Kidney (tissue), 14 donors: ENCODE results near the gene FAM107A. TPM values are rescaled to one million over a fixed set of nuclear protein-coding genes. Genes with fewer than 3 reads are reported as not detected.

Source experiments
- DNase-seq, 5 donors: peaks; one replicate each; pipeline ENCODE4 v3.0.0-alpha.2; 2013 to 2020
- FAIRE-seq: peaks from 2 replicates; lab custom pipeline; 2012; peaks lifted over from hg19 to GRCh38; lab: Jason Lieb, UNC
- H3K27ac ChIP-seq, 2 donors: one replicate each; pipeline ENCODE4 v1.7.0; 2013; ENCODE audit warnings: low read depth in 2 of 2, low read length in 2 of 2, inconsistent platforms in 1 of 2
- H3K27me3 ChIP-seq: one replicate; pipeline ENCODE4 v1.7.1; 2013; ENCODE audit warnings: low read length, inconsistent platforms; ENCODE audit not compliant: control insufficient read depth, insufficient read depth
- H3K36me3 ChIP-seq, 3 donors: one replicate each; pipeline versions ENCODE4 v1.7.0 to v1.7.1; 2013; ENCODE audit warnings: low read length in 3 of 3, control low read depth in 1 of 3, inconsistent platforms in 1 of 3; ENCODE audit not compliant: insufficient read depth in 3 of 3, control insufficient read depth in 2 of 3
- H3K4me1 ChIP-seq, 3 donors: one replicate each; pipeline versions ENCODE4 v1.7.0 to v1.7.1; 2013; ENCODE audit warnings: low read length in 3 of 3, inconsistent platforms in 1 of 3, low read depth in 1 of 3; ENCODE audit not compliant: control insufficient read depth in 2 of 3, insufficient read depth in 2 of 3
- H3K4me3 ChIP-seq, 3 donors: one replicate each; pipeline versions ENCODE4 v1.7.0 to v1.8.1; 2013; ENCODE audit warnings: low read length in 3 of 3, control low read depth in 1 of 3, inconsistent platforms in 1 of 3
- H3K9ac ChIP-seq, 3 donors: one replicate each; pipeline versions ENCODE4 v1.7.0 to v1.7.1; 2013; ENCODE audit warnings: low read length in 3 of 3, control low read depth in 1 of 3, inconsistent platforms in 1 of 3
- H3K9me3 ChIP-seq, 3 donors: one replicate each; pipeline versions ENCODE4 v1.7.0 to v1.7.1; 2013; ENCODE audit warnings: low read length in 3 of 3, control low read depth in 1 of 3, inconsistent platforms in 1 of 3; ENCODE audit not compliant: control insufficient read depth in 2 of 3, insufficient read depth in 1 of 3
- CTCF ChIP-seq: IDR thresholded peaks from 3 replicates; pipeline ENCODE4 v1.5.1; 2012; ENCODE audit warnings: mild to moderate bottlenecking, moderate library complexity, borderline replicate concordance; ENCODE audit not compliant: insufficient read depth; ENCODE audit errors: extremely low read depth
- intact Hi-C: fragments of 100-400 bp; cut with DNase I; formaldehyde crosslinking; loops from one replicate; pipeline ENCODE4 v1.11.1; 2022
- polyA plus RNA-seq: library from polyadenylated mRNA; stranded (reverse); fragments of 350-450 nt; fragmentation: Illumina TruSeq; extraction: RNeasy Lipid Tissue Mini Kit (QIAGEN cat#74804); gene quantifications from one replicate; pipeline ENCODE4 v1.2.3, GENCODE V29; 2014; ENCODE audit warnings: low read depth, low replicate concordance; ENCODE audit not compliant: insufficient read depth
- total RNA-seq: library from RNA; stranded (reverse); fragmentation: NEBNext Ultra II Directional; extraction: Animal tissue kit (Norgen Biotek cat#: 25700); gene quantifications from one replicate; pipeline ENCODE4 v1.2.1, GENCODE V29; 2021
- donor health status: control.
- donor health status: control.
- donor health status: control.
- donor health status: control.
- donor health status: control.
- donor health status: DM: yes; HTN: yes; CAD: no.
- donor health status: Normal renal cell carcinoma (clear cell type).

Gene FAM107A
- total and polyA plus RNA-seq, 2 donors from 2014 or later = 52.5 to 180 TPM

GRCh38 chr3:58623961-58624360 lies 46.8 kb upstream of the FAM107A start:
- H3K27me3 ChIP-seq = no peaks in the 10 kb centered on the region
- no peak overlapping the region for H3K9ac ChIP-seq
- intact Hi-C loops = loop anchor here (10.0 kb wide), 1 partner anchor 299 kb away; no protein-coding TSS in a partner anchor
- FAIRE-seq (no peak), DNase-seq (no peak)
- TF ChIP-seq CTCF = no peak
- no peak overlapping the region for H3K4me3 ChIP-seq
- no peaks in the 10 kb centered on the region for H3K36me3 ChIP-seq
- H3K27ac ChIP-seq = no peak overlapping the region
- no peaks in the 10 kb centered on the region for H3K9me3 ChIP-seq
- H3K4me1 ChIP-seq = peaks cover 0 to 18% (median 15%) of the 10 kb centered on the region in 3 donors

- FAIRE-seq = no peak
- Histone ChIP-seq H3K4me3 (no peak overlapping the region), H3K27me3 (no peaks in the 10 kb centered on the region), H3K9ac (no peak overlapping the region), H3K27ac (no peak overlapping the region), H3K36me3 (no peaks in the 10 kb centered on the region), H3K9me3 (no peaks in the 10 kb centered on the region), H3K4me1 (peaks cover 0 to 15% (median 10%) of the 10 kb centered on the region in 3 donors)
- no peak for TF ChIP-seq CTCF
- DNase-seq = no peak
- intact Hi-C loops = loop anchor here (10.0 kb wide), 1 partner anchor 299 kb away; no protein-coding TSS in a partner anchor
Measured at GRCh38 chr3:58623478-58623877, 46.3 kb upstream of the FAM107A start.

- Histone ChIP-seq H3K4me3 (no peak overlapping the region), H3K36me3 (no peaks in the 10 kb centered on the region), H3K27me3 (no peaks in the 10 kb centered on the region), H3K27ac (no peak overlapping the region), H3K4me1 (peaks cover 0 to 10% (median 4%) of the 10 kb centered on the region in 3 donors), H3K9ac (no peak overlapping the region), H3K9me3 (no peaks in the 10 kb centered on the region)
- no peak for TF ChIP-seq CTCF
- DNase-seq (peak in 1 of 5 donors; percentile 38), FAIRE-seq (no peak)
- intact Hi-C loops = loop anchor here (10.0 kb wide), 1 partner anchor 298 kb away; no protein-coding TSS in a partner anchor
Measured at GRCh38 chr3:58622892-58623291, 45.7 kb upstream of the FAM107A start.

- DNase-seq (no peak), FAIRE-seq (no peak)
- no peak for TF ChIP-seq CTCF
- intact Hi-C loops = loop anchor here (10.0 kb wide), 1 partner anchor 298 kb away; no protein-coding TSS in a partner anchor
- Histone ChIP-seq H3K9me3 (no peaks in the 10 kb centered on the region), H3K36me3 (no peaks in the 10 kb centered on the region), H3K27me3 (no peaks in the 10 kb centered on the region), H3K27ac (no peak overlapping the region), H3K4me3 (no peak overlapping the region), H3K4me1 (peaks cover 0 to 6% (median 0%) of the 10 kb centered on the region in 3 donors), H3K9ac (no peak overlapping the region)
Measured at GRCh38 chr3:58622436-58622835, 45.2 kb upstream of the FAM107A start.
